Measurements from ENCODE around the gene UBE3C. TPM values are rescaled to one million over a fixed set of nuclear protein-coding genes. Genes with fewer than 3 reads are reported as not detected.

UBE3C gene
- total RNA-seq, 1 donor from 2014 or later, result 56.9 TPM

DNA sequence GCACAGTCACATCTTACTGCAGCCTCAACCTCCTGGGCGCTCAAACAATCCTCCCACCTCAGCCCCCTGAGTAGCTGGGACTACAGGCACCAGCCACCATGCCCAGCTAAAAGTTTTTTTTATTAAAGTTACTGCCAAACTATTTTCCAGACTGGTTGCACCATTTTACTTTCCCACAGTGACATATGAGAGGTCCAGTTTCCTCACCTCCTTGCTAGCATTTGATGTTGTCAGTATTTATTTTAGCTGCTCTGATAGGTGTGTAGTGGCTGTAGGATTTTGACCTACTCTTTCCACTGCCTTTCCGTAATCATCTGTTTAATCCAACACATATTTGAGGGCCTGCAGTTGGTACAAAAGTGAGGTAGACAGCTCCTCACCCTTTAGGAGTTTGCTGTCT is 5.4 kb upstream of the UBE3C start:
- intact Hi-C loops (cut with DNase I), result no loop called here
- TF ChIP-seq, protein P1, sequence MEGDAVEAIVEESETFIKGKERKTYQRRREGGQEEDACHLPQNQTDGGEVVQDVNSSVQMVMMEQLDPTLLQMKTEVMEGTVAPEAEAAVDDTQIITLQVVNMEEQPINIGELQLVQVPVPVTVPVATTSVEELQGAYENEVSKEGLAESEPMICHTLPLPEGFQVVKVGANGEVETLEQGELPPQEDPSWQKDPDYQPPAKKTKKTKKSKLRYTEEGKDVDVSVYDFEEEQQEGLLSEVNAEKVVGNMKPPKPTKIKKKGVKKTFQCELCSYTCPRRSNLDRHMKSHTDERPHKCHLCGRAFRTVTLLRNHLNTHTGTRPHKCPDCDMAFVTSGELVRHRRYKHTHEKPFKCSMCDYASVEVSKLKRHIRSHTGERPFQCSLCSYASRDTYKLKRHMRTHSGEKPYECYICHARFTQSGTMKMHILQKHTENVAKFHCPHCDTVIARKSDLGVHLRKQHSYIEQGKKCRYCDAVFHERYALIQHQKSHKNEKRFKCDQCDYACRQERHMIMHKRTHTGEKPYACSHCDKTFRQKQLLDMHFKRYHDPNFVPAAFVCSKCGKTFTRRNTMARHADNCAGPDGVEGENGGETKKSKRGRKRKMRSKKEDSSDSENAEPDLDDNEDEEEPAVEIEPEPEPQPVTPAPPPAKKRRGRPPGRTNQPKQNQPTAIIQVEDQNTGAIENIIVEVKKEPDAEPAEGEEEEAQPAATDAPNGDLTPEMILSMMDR (IDR thresholded peaks at IDR 0.05), result no peak
- no peak for ATAC-seq
- DNase-seq, result no peak
- no peak overlapping the region for H3K4me3 ChIP-seq
- H3K4me1 ChIP-seq, result peaks cover 3% of the 10 kb centered on the region
- H3K27ac ChIP-seq, result no peak overlapping the region
- peaks cover 25% of the 10 kb centered on the region for H3K27me3 ChIP-seq
- H3K36me3 ChIP-seq, result no peaks in the 10 kb centered on the region
- H3K9me3 ChIP-seq, result no peaks in the 10 kb centered on the region

DNA sequence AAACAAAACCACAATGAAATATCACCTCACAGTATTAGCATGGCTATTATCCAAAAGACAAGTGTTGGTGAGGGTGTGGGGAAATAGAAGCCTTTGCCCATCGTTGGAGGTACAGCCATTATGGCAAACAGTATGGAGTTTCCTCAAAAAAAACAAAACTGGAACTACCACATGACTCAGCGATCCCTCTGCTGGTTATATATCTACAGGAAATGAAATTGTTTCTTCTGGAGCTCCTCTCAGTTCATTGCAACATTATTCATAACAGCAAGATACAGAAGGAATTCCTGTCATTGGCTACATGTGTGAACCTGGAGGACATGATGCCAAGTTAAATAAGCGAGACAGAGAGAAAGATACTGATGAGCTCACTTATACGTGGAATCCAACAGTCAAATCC is 2.4 kb upstream of the UBE3C start:
- Histone ChIP-seq H3K27ac (no peak overlapping the region), H3K9me3 (no peaks in the 10 kb centered on the region), H3K4me3 (no peak overlapping the region), H3K4me1 (peaks cover 19% of the 10 kb centered on the region), H3K36me3 (peaks cover 8% of the 10 kb centered on the region), H3K27me3 (peaks cover 4% of the 10 kb centered on the region)
- intact Hi-C loops (cut with DNase I), result no loop called here
- no peak for ATAC-seq
- DNase-seq, result no peak
- TF ChIP-seq, protein P1 (IDR thresholded peaks at IDR 0.05), result no peak

DNA sequence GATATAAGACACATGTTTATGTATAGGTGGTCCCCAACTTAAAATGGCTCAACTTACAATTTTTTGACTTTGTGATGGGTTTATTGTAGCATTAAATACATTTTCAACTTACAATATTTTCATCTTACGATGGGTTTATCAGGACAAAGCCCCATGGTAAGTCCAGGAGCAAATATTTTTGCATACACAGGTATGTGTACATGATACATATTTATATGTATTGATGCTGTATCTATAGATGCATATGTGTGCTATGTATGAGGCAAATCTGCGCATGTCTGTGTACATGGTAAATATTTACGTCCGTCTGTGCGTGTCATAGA is 664 bp upstream of the UBE3C start:
- TF ChIP-seq, protein P1 (IDR thresholded peaks at IDR 0.05), result no peak

DNA sequence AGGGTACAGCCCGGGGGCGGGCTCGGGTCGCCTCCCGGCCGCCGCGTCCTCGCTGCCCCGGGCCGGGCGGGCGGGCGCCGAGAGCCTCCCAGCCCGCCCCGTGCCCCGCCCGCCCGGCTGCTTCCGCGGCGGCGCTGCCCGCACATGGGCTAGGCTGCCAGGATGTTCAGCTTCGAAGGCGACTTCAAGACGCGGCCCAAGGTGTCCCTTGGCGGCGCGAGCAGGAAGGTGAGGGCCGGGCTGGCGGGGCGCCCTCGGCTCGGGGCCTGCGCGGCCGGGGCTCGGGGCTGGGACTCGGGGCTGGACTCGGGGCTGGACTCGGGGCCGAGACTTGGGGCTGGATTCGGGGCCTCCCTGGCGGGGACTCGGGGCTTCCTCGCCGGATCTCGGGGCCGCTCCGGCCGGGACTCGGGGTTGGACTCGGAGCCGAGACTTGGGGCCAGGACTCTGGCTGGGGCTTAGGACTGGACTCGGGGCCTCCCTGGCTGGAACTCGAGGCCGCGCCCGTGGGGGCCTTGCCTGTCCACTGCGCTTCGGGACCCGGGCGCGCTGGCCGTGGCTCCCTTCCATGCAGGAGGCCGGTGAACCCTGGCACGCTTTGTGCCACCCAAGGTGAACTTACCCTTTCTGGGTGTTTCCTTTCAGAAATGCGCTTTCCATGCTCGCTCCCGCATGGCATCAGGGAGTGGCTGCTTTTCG is 534 bp downstream of the UBE3C start:
- Histone ChIP-seq H3K27me3 (no peaks in the 10 kb centered on the region), H3K9me3 (no peaks in the 10 kb centered on the region), H3K4me1 (peaks cover 23% of the 10 kb centered on the region), H3K36me3 (peaks cover 19% of the 10 kb centered on the region), H3K4me3 (peak overlapping the region; percentile 82), H3K27ac (peak overlapping the region; percentile 84)
- DNase-seq (peak; percentile 85), ATAC-seq (peak; percentile 83)
- intact Hi-C loops (cut with DNase I), result no loop called here
- TF ChIP-seq, protein P1 (IDR thresholded peaks at IDR 0.05), result no peak

More for the DNA sequence above, 664 bp upstream of the UBE3C start:
- no peak for ATAC-seq
- peak overlapping the region; percentile 86 for H3K27ac ChIP-seq
- H3K9me3 ChIP-seq, result no peaks in the 10 kb centered on the region
- H3K4me3 ChIP-seq, result peak overlapping the region; percentile 82
- peaks cover 23% of the 10 kb centered on the region for H3K4me1 ChIP-seq
- peaks cover 17% of the 10 kb centered on the region for H3K36me3 ChIP-seq
- intact Hi-C loops (cut with DNase I), result no loop called here
- DNase-seq, result no peak
- no peaks in the 10 kb centered on the region for H3K27me3 ChIP-seq

DNA sequence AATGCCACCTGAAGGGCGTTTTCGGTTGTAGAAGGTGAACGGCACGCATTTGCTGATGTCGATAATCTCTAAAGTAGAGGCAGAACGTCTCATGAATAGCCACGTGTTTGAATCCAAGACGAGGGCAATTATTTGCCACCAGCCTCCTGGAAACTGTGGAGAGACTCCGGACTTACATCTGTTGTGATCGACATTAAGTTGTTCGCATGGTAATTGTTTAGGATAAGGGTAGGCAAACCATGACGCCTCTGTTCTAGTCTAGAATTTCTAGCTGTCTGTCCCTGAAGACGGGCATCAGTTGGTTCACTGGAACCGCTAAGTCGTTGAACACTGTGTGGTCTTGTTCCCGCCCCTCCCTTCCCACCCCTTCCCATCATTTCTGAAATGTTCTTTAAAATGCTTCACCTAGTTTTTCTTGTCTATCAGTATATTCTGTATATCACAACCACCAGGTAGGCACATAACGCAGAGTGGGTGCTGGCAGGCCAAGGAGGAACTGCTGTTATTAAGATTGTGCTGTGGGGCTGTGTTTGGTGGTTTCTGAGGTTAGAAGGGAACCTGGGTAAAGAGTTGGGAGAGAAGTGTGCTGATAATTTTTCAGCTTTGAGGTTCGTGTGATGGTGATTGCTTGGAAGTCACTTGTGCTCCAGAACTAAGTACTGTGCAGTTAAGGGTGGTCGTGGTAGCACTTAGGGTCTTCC is 1.2 kb downstream of the UBE3C start:
- peak overlapping the region; percentile 82 for H3K4me3 ChIP-seq
- H3K36me3 ChIP-seq, result peaks cover 19% of the 10 kb centered on the region
- no peaks in the 10 kb centered on the region for H3K27me3 ChIP-seq
- DNase-seq (no peak), ATAC-seq (no peak)
- peak overlapping the region; percentile 84 for H3K27ac ChIP-seq
- peaks cover 23% of the 10 kb centered on the region for H3K4me1 ChIP-seq
- intact Hi-C loops (cut with DNase I), result no loop called here
- H3K9me3 ChIP-seq, result no peaks in the 10 kb centered on the region
- TF ChIP-seq, protein P1 (IDR thresholded peaks at IDR 0.05), result no peak

All from upper lobe of right lung (tissue), 1 donor.